OCI-LY3 (cell line): ENCODE measurements around the gene NHS.
"Not testable (repeated sequence)": the region's sequence is repeated elsewhere in the genome, so short reads cannot be mapped to it uniquely, and the experiment has no call there.

Experiments used
- H2AFZ ChIP-seq: fragments of 200-600, 300-600 bp; shearing (Covaris generic); 2 replicates; pipeline ENCODE4 v1.6.0; 2014; ENCODE audit warnings: antibody characterized with exemption, low read depth, low read length
- H3K27ac ChIP-seq: fragments of 200-600, 300-600 bp; sonication (generic); 2 replicates; pipeline ENCODE4 v1.5.1; 2014; ENCODE audit warnings: mild to moderate bottlenecking, low read length, moderate library complexity, mixed read lengths
- H3K27me3 ChIP-seq: fragments of 200-600, 300-600 bp; sonication (generic); 2 replicates; pipeline ENCODE4 v1.6.1; 2014; ENCODE audit warnings: low read depth, low read length, mixed read lengths
- H3K36me3 ChIP-seq: fragments of 200-600, 300-600 bp; sonication (generic); replicated peaks from 2 replicates; pipeline ENCODE3; 2014; ENCODE audit warnings: low read depth, low read length, mixed read lengths
- H3K4me1 ChIP-seq: fragments of 300-600, 200-600 bp; sonication (generic); 2 replicates; pipeline ENCODE4 v1.6.1; 2014; ENCODE audit warnings: low read length, mixed read lengths
- H3K4me2 ChIP-seq: fragments of 200-600, 300-600 bp; sonication (generic); 2 replicates; pipeline ENCODE4 v1.6.1; 2014; ENCODE audit warnings: low read length, mixed read lengths
- H3K4me3 ChIP-seq: fragments of 300-600, 200-600 bp; sonication (generic); 2 replicates; pipeline ENCODE4 v1.5.1; 2014; ENCODE audit warnings: antibody characterized with exemption, mild to moderate bottlenecking, low read length, moderate library complexity
- H3K79me2 ChIP-seq: fragments of 300-600, 200-600 bp; shearing (Covaris generic); 2 replicates; pipeline ENCODE4 v1.6.1; 2014; ENCODE audit warnings: mild to moderate bottlenecking, low read length, mixed read lengths
- H3K9ac ChIP-seq: fragments of 300-600, 200-600 bp; shearing (Covaris generic); 2 replicates; pipeline ENCODE4 v1.6.0; 2014; ENCODE audit warnings: mild to moderate bottlenecking, low read length, moderate library complexity
- H3K9me3 ChIP-seq: fragments of 200-600, 300-600 bp; shearing (Covaris generic); 2 replicates; pipeline ENCODE4 v1.6.1; 2014; ENCODE audit warnings: low read length, mixed read lengths; ENCODE audit not compliant: insufficient read depth
- H4K20me1 ChIP-seq: fragments of 200-600, 300-600 bp; sonication (generic); 2 replicates; pipeline ENCODE4 v1.6.1; 2016; ENCODE audit warnings: low read length, mixed read lengths; ENCODE audit not compliant: insufficient read depth
- EZH2phosphoT487 ChIP-seq: fragments of 200-600 bp; shearing (Covaris generic); IDR thresholded peaks from 2 replicates; pipeline ENCODE4 v1.6.1; 2018; ENCODE audit warnings: antibody characterized with exemption, mixed run types, low read depth
- TF ChIP-seq, protein P1 (sequence below): fragments of 200-600, 300-600 bp; sonication (generic); IDR thresholded peaks from 2 replicates; pipeline ENCODE4 v1.5.1; 2014; ENCODE audit warnings: antibody characterized with exemption, low read length, low read depth

Gene NHS

DNA sequence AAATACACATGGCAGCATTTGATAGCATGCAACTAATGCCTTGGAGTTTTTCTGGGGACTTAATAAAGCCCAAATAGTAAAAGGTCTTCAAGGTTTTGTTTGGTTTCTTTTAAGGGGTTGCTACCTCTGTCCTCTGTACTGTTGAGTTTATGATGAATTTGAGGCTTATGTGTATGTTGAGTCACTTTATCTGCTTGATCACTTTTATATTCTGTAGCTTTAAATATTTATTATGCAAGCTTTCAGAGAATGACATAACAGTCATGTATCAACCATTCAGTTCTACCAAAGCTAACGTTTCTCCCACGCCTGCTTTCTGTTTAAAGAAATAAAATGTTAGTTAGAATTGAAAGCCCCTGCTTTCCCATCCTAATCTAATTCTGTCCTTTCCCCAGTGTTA is 122.2 kb downstream of the NHS start:
- Histone ChIP-seq H2AFZ (no peak overlapping the region), H3K79me2 (no peaks in the 10 kb centered on the region), H3K4me3 (no peak overlapping the region), H3K4me2 (no peak overlapping the region), H3K27ac (no peak overlapping the region), H3K4me1 (no peaks in the 10 kb centered on the region), H3K9ac (no peak overlapping the region), H3K27me3 (no peaks in the 10 kb centered on the region), H3K36me3 (no peaks in the 10 kb centered on the region), H3K9me3 (no peaks in the 10 kb centered on the region), H4K20me1 (no peaks in the 10 kb centered on the region)
- TF ChIP-seq, protein P1, sequence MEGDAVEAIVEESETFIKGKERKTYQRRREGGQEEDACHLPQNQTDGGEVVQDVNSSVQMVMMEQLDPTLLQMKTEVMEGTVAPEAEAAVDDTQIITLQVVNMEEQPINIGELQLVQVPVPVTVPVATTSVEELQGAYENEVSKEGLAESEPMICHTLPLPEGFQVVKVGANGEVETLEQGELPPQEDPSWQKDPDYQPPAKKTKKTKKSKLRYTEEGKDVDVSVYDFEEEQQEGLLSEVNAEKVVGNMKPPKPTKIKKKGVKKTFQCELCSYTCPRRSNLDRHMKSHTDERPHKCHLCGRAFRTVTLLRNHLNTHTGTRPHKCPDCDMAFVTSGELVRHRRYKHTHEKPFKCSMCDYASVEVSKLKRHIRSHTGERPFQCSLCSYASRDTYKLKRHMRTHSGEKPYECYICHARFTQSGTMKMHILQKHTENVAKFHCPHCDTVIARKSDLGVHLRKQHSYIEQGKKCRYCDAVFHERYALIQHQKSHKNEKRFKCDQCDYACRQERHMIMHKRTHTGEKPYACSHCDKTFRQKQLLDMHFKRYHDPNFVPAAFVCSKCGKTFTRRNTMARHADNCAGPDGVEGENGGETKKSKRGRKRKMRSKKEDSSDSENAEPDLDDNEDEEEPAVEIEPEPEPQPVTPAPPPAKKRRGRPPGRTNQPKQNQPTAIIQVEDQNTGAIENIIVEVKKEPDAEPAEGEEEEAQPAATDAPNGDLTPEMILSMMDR = no peak
- no peak for TF ChIP-seq EZH2phosphoT487

DNA sequence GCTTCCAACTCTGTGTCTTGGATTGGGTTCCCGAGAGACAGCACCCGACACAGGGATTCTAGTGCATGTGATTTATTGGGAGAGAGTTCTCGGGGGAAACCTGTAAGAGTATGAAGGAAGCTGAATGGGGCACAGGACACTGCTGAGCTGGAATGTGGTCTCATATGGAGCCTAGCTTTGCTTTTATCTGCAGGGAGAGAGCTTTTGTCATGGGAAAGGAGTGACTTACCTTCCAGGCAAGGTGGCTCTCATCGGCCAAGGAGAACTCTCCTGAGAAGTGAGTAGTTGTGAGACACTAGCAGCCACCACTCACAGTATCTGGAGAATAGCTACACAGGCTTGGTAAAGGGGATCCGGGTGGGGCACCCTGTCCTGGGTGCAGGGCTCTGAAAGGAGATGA is 124.5 kb downstream of the NHS start:
- H3K9ac ChIP-seq = no peak overlapping the region
- TF ChIP-seq, protein P1 = no peak

DNA sequence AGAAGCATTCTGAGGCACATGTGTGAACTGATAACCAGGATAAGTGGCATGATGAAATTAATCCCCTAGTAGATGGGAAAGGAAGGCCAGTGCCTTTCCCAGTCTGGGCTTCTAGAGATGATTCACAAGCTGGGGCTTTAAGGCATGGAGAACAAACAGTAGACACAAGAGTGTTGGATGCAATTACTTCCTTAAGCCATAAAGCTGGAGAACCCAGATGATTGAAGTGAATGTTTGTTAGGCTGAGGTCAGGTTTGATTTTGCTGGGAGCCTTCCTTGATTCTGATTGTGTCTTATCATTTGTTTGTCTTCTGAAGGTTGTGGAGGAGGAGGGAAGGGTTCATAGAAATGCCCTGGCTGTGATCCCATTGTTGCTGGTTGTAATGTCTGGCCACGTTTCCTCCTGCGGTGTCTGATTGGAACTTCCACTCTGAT is 125.2 kb downstream of the NHS start:
- TF ChIP-seq, protein P1 = no peak
- no peak for TF ChIP-seq EZH2phosphoT487
- Histone ChIP-seq H3K79me2 (no peaks in the 10 kb centered on the region), H3K36me3 (no peaks in the 10 kb centered on the region), H2AFZ (no peak overlapping the region), H3K4me2 (no peak overlapping the region), H3K9me3 (no peaks in the 10 kb centered on the region), H3K27ac (no peak overlapping the region), H3K4me1 (no peaks in the 10 kb centered on the region), H3K4me3 (no peak overlapping the region), H3K27me3 (no peaks in the 10 kb centered on the region), H3K9ac (no peak overlapping the region), H4K20me1 (no peaks in the 10 kb centered on the region)

More for the DNA sequence above, 124.5 kb downstream of the NHS start:
- Histone ChIP-seq H3K4me1 (no peaks in the 10 kb centered on the region), H4K20me1 (no peaks in the 10 kb centered on the region), H3K79me2 (no peaks in the 10 kb centered on the region), H3K36me3 (no peaks in the 10 kb centered on the region), H3K27me3 (no peaks in the 10 kb centered on the region), H3K4me2 (no peak overlapping the region), H3K4me3 (no peak overlapping the region), H2AFZ (no peak overlapping the region), H3K27ac (no peak overlapping the region), H3K9me3 (no peaks in the 10 kb centered on the region)

DNA sequence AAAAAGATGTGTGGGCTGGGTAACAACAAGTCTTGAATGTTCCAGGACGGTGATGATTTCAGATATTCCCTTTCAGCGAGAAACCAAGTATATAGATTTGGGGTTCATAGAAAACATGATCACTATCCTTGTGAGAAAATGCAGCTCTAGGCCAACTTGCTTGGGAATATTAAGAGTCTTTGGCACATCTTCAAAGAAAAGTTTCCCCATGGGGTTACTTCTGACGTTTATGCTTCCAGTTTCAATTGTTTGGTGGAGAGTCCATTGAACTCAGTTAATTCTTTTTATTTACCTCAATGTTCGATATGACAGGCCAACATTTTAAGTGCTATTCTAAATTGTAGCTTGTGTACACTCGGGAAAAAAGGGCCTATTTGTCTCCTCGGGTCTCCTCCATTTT is 126.7 kb downstream of the NHS start:
- H3K4me3 ChIP-seq = no peak overlapping the region
- H3K36me3 ChIP-seq = no peaks in the 10 kb centered on the region
- H4K20me1 ChIP-seq = no peaks in the 10 kb centered on the region
- H3K4me1 ChIP-seq = no peaks in the 10 kb centered on the region
- H3K9me3 ChIP-seq = no peaks in the 10 kb centered on the region
- no peaks in the 10 kb centered on the region for H3K27me3 ChIP-seq
- no peak for TF ChIP-seq EZH2phosphoT487
- TF ChIP-seq, protein P1 = no peak
- no peak overlapping the region for H3K4me2 ChIP-seq
- no peaks in the 10 kb centered on the region for H3K79me2 ChIP-seq
- H2AFZ ChIP-seq = no peak overlapping the region
- H3K27ac ChIP-seq = no peak overlapping the region
- no peak overlapping the region for H3K9ac ChIP-seq

DNA sequence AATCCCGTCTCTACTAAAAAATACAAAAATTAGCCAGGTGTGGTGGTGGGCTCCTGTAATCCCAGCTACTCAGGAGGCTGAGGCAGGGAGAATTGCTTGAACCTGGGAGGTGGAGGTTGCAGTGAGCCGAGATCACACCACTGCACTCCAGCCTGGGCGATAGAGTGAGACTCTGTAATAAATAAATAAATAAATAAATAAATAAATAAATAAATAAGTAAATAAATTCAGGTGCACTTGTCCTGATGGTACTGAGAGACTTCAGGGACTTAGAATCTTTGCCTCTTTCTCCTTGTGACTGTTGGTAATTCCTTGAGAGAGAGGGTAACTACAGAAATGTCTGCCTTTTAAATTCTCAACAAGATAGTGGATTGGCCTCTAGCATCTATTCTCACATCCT is 131.4 kb downstream of the NHS start:
- not testable (repeated sequence) for H3K4me1 ChIP-seq, H3K4me3 ChIP-seq, H4K20me1 ChIP-seq, H3K9me3 ChIP-seq, H3K79me2 ChIP-seq, H3K27ac ChIP-seq, H2AFZ ChIP-seq, H3K4me2 ChIP-seq, H3K27me3 ChIP-seq, H3K36me3 ChIP-seq, H3K9ac ChIP-seq
